NCI-H146 treated with DMSO at 0.1 percent for 48 hours (cell line): ENCODE results near the gene KIFC1.

Experiments
- DNase-seq: peaks from one replicate; lab custom pipeline; 2025; ENCODE audit not compliant: unreplicated experiment; lab: John Stamatoyannopoulos, UW

KIFC1 gene

DNA sequence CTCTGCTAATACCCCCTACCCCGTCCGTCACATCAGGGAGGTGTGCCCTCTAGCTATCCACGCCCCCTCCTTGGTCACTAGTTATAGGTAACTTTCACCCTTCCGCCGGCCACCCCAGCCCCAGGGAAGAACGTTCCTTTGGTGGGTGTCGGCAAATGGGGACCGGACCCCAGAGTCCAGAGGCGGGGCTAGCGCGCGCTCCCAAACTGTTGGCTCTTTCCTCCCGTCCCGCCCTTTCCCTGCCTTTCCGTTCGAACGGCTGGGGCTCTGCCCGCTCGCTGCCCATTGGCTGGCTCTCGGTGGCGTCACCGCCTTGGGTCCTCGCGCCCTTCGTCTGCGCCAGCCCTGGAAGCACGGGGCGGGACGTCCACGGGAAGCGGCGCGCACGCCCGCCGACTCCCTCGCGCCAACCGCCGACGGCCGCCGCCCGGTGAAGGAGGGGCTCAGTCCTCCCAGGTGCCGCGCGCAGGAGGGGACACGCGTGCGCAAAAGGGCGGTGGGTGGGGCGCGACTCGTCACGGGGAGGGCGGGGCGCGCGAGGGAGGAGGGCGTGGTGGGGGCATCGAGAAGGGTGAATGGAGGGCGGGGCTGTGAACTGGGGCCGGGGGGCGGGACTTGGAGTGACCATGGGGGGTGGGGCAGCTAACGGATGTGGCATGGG lies 18.6 kb downstream of the KIFC1 start:
- peak; percentile 93 for DNase-seq

DNA sequence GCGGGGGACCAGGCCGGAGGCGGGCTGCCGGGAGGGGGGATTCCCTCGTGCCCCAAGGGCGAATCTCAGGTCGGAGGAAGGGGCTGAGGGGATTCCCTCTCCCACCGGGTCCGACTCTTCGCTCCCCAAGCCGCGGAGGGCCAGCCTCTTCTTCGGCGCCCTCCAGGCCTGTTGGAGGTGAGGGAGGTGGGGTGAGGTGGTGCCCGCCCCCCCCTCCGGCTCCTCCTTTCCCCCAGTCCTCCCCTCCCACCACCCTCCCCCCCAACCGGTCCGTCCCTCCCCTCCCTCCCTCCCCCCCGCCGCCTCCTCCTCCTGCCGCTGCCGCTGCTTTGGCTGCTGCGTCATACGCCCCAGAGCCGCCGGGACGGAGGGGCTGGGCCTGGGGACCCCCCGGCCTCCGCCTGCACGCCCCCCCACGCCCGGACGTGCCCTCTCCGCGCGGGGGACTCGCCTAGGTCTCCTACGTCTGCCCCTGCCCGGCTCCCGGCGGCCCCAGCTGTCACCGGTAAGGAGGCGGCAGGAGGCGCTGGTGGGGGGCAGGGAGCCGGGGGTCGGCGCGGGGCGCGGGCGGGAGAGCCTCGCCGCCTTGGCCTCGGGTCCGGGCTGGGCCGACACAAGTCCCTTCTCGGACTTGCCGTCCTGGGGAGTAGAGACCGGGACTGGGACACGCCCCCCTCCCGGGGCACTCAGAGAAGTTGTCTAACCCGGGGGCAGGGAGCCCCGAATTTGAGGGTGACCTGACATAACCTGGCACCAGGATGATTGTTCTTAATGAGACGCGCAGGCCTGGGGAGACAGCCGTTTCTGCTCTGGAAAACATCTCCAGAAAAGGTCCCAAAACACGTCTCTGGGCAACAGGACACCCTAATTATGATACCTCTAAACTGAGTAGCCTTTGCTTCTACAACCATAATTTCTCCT lies 19.3 kb downstream of the KIFC1 start, which contains the start of gene PHF1:
TSS of gene PHF1 (plus strand) at position 304 of the 921 bp plus-strand sequence. CDS start 1,250 bp downstream, outside the sequence.
- DNase-seq, result peak; percentile 49

GRCh38 chr6:33411632-33412005 lies 20.0 kb downstream of the KIFC1 start:
- DNase-seq, result no peak

DNA sequence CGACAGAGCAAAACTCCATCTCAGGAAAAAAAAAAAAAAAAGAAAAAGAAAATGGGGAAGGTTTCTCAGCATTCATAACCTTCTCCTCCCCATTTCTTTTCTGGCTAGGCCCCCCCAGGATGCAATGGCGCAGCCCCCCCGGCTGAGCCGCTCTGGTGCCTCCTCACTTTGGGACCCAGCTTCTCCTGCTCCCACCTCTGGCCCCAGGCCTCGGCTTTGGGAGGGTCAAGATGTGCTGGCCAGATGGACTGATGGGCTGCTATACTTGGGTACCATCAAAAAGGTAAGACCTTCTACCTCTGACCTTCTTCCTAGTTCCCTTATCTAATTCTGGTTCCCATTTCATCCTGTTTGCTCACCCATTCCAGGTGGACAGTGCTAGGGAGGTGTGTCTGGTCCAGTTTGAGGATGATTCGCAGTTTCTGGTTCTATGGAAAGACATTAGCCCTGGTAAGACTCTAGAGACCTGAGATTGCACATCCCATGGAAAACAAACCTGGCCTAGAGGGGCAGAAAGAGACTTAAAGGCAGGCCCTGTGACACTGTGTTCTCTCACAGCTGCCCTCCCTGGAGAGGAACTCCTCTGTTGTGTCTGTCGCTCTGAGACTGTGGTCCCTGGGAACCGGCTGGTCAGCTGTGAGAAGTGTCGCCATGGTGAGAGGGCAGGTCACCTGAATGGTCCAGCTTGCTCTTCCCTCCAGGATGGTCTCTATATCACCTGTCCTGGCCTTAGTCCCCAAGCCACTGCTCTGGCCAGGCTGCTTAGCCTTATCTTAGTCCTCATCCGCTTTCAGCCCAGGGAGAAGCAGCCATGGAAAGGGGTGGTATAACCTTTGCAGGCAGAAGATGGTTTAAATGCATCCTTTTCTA lies 20.8 kb downstream of the KIFC1 start:
- DNase-seq, result no peak

DNA sequence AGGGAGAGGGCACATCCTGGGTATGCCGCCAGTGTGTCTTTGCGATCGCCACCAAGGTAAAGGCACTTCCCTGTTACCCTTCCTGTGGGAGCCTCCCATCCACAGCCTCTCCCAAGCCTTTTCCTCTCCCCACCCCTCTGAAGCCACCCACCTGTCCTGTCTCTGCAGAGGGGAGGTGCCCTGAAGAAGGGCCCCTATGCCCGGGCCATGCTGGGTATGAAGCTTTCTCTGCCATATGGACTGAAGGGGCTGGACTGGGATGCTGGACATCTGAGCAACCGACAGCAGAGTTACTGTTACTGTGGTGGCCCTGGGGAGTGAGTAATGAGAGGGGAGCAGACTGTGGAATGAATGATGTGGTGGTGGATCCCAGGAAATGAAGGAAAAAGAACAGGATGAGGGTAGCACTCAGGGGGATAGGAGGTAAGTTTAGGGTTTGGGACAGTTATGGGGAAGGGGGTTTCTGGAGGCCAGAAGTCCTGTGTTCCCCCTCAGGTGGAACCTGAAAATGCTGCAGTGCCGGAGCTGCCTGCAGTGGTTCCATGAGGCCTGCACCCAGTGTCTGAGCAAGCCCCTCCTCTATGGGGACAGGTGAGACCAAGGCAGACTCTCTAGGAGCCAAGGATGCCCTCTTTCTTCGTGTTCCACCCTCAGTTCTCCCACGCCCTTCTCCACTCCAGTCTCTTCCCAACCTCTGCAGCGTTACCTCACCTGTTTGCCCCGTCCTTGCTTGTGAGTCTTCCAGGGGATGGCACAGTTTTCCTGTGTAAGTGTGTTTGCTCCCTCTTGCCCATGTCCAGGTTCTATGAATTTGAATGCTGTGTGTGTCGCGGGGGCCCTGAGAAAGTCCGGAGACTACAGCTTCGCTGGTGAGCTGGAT lies 21.9 kb downstream of the KIFC1 start:
- DNase-seq, result no peak

GRCh38 chr6:33414592-33415271 lies 23.1 kb downstream of the KIFC1 start:
- no peak for DNase-seq

- no peak for DNase-seq
These were observed 24.2 kb downstream of the KIFC1 start for GRCh38 chr6:33415831-33416230.

GRCh38 chr6:33416386-33417127 lies 24.9 kb downstream of the KIFC1 start:
- DNase-seq, result no peak

DNA sequence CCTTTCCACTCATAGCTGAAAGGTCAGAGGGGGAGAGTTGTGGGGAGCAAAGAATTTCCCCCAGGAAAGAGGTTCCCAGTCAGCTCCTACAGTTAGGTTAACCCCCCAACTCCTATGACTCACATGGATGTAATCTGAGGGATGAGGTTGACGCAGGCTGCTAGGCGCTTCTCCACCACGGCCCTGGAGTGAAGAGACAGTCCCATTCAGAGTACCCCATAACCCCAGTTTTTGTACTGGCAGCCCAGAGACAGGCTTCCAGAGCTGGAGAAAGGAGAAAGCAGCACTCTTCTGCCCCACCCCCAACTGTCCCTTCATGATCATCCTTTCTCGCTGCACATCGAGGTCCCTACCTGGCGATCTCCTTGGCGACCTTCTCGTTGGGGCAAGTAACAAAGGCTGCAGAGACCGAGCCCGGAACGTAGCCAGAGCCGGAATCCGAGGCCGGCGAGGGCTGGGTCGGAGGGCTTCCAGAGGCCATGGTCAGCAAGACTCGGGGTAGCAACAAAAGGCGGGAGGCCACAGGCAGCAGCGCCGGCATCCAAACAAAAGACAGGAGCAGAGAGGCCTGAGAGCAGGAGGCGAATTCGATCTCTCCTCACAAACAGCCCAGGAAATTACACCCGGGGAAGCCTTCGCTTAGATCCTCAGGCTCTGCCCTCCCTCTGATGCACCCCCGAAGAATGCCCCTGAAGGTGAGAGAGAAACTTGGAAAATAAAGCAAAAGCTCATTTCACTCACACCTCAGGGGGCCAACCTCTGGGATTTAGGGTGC lies 25.7 kb downstream of the KIFC1 start:
- no peak for DNase-seq

DNA sequence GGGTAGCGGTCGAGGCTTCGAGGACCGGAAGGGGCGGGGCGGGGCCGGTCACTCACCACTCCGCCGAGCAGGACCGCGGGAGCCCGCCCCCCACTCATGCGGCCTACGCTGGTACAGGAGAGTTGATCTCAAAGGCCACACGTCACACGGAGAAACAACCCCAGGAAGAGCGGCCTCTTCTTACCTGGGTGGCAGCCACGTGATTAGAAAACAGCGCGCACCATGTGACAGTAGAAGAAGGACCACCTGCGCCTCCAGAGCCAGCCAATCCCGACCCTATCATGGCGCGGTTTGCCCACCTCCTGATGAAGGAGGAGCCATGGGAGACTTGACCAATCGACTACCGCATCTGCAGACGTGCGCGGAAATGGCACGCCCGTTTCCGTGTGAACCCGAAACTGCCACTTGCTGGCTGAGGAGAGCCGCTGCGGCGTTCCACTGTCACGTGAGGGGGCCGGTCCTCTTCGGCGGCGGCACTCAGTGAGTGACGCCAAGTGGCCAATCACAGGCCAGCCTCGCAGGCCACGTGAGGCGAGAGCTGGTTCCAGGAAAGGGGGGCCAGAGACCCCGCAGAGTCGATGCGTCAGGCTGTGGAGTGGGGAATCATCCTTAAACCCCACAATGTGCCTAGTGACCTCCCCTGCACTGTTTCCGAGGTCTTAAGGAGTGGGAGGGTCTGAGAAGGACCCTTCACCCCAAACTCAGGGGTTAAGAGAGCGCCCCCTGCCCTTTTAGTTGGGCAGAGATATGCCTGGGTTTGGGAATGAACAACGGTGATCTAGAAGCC lies 26.5 kb downstream of the KIFC1 start, which contains the start of gene CUTA:
TSS of gene CUTA (minus strand) at position 205 of the 787 bp plus-strand sequence. CDS start at position 98, 107 bp downstream.
- peak; percentile 96 for DNase-seq

DNA sequence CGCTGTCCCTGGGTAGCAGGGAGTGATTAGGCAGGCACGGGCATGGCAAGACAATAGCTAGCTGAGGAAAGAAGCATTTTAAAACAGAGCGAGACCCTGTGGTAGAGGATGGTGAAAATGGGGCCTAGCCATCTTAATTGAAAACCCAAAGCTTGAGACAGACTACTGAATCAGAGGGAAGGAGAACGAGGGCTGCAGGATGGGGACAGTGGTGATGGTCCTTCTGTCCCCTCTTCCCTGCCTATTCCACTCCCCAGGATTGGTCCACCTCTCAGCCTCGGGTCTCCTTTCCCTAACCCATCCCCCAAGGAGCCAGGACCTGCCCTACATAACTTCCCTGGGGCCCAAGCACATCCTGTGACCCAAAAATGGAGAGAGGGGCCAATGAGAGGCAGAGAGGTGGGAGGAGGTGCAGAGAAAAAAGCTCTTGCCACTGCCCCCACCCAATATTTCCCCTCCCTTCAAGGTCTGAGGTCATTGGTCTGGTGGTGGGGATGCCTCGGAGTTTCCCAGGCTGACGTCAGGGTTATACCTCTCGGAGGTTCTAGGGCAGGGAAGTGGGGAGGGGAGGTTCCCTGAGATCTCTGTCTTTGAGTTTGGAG lies 27.2 kb downstream of the KIFC1 start:
- no peak for DNase-seq

GRCh38 chr6:33419580-33420490 lies 28.2 kb downstream of the KIFC1 start, which contains the start of gene SYNGAP1:
TSS of gene SYNGAP1 (plus strand) at chr6:33420065. CDS start at chr6:33420265, 200 bp downstream.
- no peak for DNase-seq

- no peak for DNase-seq
These were observed 29.1 kb downstream of the KIFC1 start for GRCh38 chr6:33420491-33421343.

DNA sequence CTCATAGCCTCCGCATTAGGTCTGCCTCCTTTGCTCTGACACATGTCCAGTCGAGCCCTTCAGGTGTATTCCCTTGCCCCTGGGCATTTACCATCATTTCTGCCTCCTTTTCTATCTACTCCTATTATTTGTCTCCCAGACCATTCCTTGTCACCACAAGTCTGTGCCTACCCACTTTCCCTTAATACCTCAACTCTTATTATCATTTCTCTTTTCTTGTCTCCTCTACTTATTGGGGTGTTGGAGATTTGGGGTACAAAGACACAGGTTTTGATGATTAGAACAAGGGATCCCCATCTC lies 29.7 kb downstream of the KIFC1 start:
- no peak for DNase-seq

GRCh38 chr6:33423777-33424176 lies 32.2 kb downstream of the KIFC1 start:
- DNase-seq, result no peak
